ENCODE results near the gene CD3E. TPM values are rescaled to one million over a fixed set of nuclear protein-coding genes. Genes with fewer than 3 reads are reported as not detected.

The CD3E gene
- not detected in 2 replicates for total RNA-seq (ENCODE audit: low replicate concordance)

DNA sequence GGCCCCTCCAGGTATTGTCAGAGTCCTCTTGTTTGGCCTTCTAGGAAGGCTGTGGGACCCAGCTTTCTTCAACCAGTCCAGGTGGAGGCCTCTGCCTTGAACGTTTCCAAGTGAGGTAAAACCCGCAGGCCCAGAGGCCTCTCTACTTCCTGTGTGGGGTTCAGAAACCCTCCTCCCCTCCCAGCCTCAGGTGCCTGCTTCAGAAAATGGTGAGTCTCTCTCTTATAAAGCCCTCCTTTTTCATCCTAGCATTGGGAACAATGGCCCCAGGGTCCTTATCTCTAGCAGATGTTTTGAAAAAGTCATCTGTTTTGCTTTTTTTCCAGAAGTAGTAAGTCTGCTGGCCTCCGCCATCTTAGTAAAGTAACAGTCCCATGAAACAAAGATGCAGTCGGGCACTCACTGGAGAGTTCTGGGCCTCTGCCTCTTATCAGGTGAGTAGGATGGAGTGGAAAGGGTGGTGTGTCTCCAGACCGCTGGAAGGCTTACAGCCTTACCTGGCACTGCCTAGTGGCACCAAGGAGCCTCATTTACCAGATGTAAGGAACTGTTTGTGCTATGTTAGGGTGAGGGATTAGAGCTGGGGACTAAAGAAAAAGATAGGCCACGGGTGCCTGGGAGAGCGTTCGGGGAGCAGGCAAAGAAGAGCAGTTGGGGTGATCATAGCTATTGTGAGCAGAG is at the start of gene CD3E:
Gene CD3E, plus strand, starts transcription at position 163 of the 681 bp plus-strand sequence. Its CDS starts 223 bp downstream, at position 386.
- Mint-ChIP-seq H3K27me3 (ENCODE audit: insufficient read depth, low read depth) (peaks cover 10% of the 10 kb centered on the region), H3K9me3 (no peaks in the 10 kb centered on the region), H3K36me3 (no peaks in the 10 kb centered on the region), H3K4me3 (no peak within 1 kb of the TSS), H3K27ac (no peak within 1 kb of the TSS), H3K4me1 (peaks cover 4% of the 10 kb centered on the region)
- no peak for DNase-seq (ENCODE audit: low spot score)
- TF ChIP-seq EZH2 (IDR thresholded peaks at IDR 0.05) = no peak
- TF ChIP-seq, protein P1, sequence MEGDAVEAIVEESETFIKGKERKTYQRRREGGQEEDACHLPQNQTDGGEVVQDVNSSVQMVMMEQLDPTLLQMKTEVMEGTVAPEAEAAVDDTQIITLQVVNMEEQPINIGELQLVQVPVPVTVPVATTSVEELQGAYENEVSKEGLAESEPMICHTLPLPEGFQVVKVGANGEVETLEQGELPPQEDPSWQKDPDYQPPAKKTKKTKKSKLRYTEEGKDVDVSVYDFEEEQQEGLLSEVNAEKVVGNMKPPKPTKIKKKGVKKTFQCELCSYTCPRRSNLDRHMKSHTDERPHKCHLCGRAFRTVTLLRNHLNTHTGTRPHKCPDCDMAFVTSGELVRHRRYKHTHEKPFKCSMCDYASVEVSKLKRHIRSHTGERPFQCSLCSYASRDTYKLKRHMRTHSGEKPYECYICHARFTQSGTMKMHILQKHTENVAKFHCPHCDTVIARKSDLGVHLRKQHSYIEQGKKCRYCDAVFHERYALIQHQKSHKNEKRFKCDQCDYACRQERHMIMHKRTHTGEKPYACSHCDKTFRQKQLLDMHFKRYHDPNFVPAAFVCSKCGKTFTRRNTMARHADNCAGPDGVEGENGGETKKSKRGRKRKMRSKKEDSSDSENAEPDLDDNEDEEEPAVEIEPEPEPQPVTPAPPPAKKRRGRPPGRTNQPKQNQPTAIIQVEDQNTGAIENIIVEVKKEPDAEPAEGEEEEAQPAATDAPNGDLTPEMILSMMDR (IDR thresholded peaks at IDR 0.05) = no peak
- TF ChIP-seq EZH2phosphoT487 (IDR thresholded peaks at IDR 0.05) = no peak
- no peaks in the 10 kb centered on the region for H3F3A ChIP-seq (ENCODE audit: low read depth)
- no peak within 1 kb of the TSS for H3K27ac ChIP-seq
- H3K4me2 ChIP-seq = no peak within 1 kb of the TSS
- no peak within 1 kb of the TSS for H3K9ac ChIP-seq
- H3K4me1 ChIP-seq = no peaks in the 10 kb centered on the region
- no peaks in the 10 kb centered on the region for H3K36me3 ChIP-seq
- no peaks in the 10 kb centered on the region for H4K20me1 ChIP-seq (ENCODE audit: low read depth)
- H3K9me3 ChIP-seq (ENCODE audit: low read depth) = no peaks in the 10 kb centered on the region
- H3K4me3 ChIP-seq = no peak within 1 kb of the TSS
- H2AFZ ChIP-seq (replicated peaks) = peak within 1 kb of the TSS; percentile 68
- H3K79me2 ChIP-seq (ENCODE audit: low read depth) = no peaks in the 10 kb centered on the region
- H3K27me3 ChIP-seq = peaks cover 6% of the 10 kb centered on the region

DNA sequence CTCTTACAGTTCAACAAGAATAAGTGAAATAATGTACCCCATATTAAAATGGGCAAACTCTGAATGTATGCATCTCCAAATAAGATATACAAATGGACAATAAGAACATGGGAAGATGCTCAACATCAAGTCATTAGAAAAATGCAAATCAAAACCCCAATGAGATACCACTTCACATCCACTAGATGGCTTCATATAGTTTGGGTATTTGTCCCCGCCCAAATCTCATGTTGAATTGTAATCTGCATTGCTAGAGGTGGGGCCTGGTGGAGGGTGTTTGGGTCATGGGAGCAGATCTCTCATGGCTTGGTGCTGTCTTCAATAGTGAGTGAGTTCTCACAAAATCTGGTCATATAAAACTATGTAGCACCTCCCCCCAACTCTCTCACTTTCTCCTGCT is 46.1 kb upstream of the CD3E start:
- TF ChIP-seq, protein P1 (IDR thresholded peaks at IDR 0.05) = peak; percentile 22
- TF ChIP-seq EZH2 (IDR thresholded peaks at IDR 0.05) = no peak
- Histone ChIP-seq H3K9me3 (ENCODE audit: low read depth) (no peaks in the 10 kb centered on the region), H3K36me3 (no peaks in the 10 kb centered on the region), H3K4me1 (no peaks in the 10 kb centered on the region), H3F3A (ENCODE audit: low read depth) (no peaks in the 10 kb centered on the region), H3K4me2 (no peak overlapping the region), H3K79me2 (ENCODE audit: low read depth) (no peaks in the 10 kb centered on the region), H3K4me3 (no peak overlapping the region), H4K20me1 (ENCODE audit: low read depth) (no peaks in the 10 kb centered on the region), H3K27me3 (peaks cover 79% of the 10 kb centered on the region), H3K27ac (no peak overlapping the region), H2AFZ (replicated peaks) (no peak overlapping the region), H3K9ac (no peak overlapping the region)
- Mint-ChIP-seq H3K4me1 (no peaks in the 10 kb centered on the region), H3K27me3 (ENCODE audit: insufficient read depth, low read depth) (peaks cover 4% of the 10 kb centered on the region), H3K9me3 (no peaks in the 10 kb centered on the region), H3K4me3 (no peak overlapping the region), H3K36me3 (no peaks in the 10 kb centered on the region), H3K27ac (no peak overlapping the region)
- no peak for DNase-seq (ENCODE audit: low spot score)

DNA sequence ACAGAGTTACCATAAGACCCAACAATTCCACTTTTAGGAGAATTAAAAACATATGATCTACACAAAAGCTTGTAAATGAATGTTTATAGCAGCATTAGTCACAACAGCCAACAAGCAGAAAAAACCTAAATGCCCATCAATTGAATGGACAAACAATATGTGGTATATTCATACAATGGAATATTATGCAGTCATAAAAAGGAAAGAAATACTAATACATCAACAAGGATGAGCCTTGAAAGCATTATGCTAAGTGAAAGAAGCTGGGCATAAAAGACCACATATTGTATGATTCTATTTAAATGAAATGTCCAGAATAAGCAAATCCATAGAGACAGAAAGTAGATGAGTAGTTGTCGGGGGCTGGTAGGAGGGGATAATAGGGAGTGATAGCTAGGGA is 45.4 kb upstream of the CD3E start:
- peaks cover 4% of the 10 kb centered on the region for H3K27me3 Mint-ChIP-seq (ENCODE audit: insufficient read depth, low read depth)
- H3K9ac ChIP-seq = no peak overlapping the region
- no peaks in the 10 kb centered on the region for H3K79me2 ChIP-seq (ENCODE audit: low read depth)
- no peak overlapping the region for H3K27ac Mint-ChIP-seq
- TF ChIP-seq EZH2 (IDR thresholded peaks at IDR 0.05) (no peak), EZH2phosphoT487 (IDR thresholded peaks at IDR 0.05) (no peak)
- TF ChIP-seq, protein P1 (IDR thresholded peaks at IDR 0.05) = no peak
- H2AFZ ChIP-seq (replicated peaks) = no peak overlapping the region
- H3K27ac ChIP-seq = no peak overlapping the region
- peaks cover 79% of the 10 kb centered on the region for H3K27me3 ChIP-seq
- peaks cover 7% of the 10 kb centered on the region for H3K4me1 ChIP-seq
- H3K9me3 ChIP-seq (ENCODE audit: low read depth) = no peaks in the 10 kb centered on the region
- H3K36me3 Mint-ChIP-seq = no peaks in the 10 kb centered on the region
- H3K4me3 ChIP-seq = no peak overlapping the region
- no peaks in the 10 kb centered on the region for H3K9me3 Mint-ChIP-seq
- peaks cover 5% of the 10 kb centered on the region for H3F3A ChIP-seq (ENCODE audit: low read depth)
- H3K4me3 Mint-ChIP-seq = no peak overlapping the region
- no peaks in the 10 kb centered on the region for H4K20me1 ChIP-seq (ENCODE audit: low read depth)
- no peaks in the 10 kb centered on the region for H3K36me3 ChIP-seq
- DNase-seq (ENCODE audit: low spot score) = no peak
- H3K4me1 Mint-ChIP-seq = peaks cover 5% of the 10 kb centered on the region
- H3K4me2 ChIP-seq = no peak overlapping the region

Measured in neural progenitor cell (in vitro differentiated cells).